WTC11 (cell line): ENCODE results near the gene FOLR1. TPM values are rescaled to one million over a fixed set of nuclear protein-coding genes. Genes with fewer than 3 reads are reported as not detected.

Source experiments
- ATAC-seq: fragments of 200-7000 bp; cut with Tn5 transposase; 2 replicates; pipeline ENCODE4 v1.10.0; 2021; ENCODE audit warnings: mild to moderate bottlenecking, moderate library complexity
- CTCF ChIA-PET: fragments of 300-600 bp; sonication (Branson Sonifier 250); formaldehyde crosslinking; loops from one replicate; lab custom pipeline; 2021; ENCODE audit warnings: antibody characterized with exemption; lab: Charles Lee
- POLR2A ChIA-PET: fragments of 350-600 bp; sonication (Branson Sonifier 250); formaldehyde crosslinking; loops from one replicate; lab custom pipeline; 2021; ENCODE audit warnings: antibody characterized with exemption; lab: Charles Lee
- DNase-seq: peaks from one replicate; pipeline ENCODE4 v3.0.0; 2021; ENCODE audit warnings: low spot score
- H3K27ac Mint-ChIP-seq: 2 replicates; pipeline ENCODE4 v1.8.0; 2021; ENCODE audit warnings: mixed read lengths
- H3K27me3 Mint-ChIP-seq: 2 replicates; pipeline ENCODE4 v1.8.0; 2021; ENCODE audit warnings: low read depth, mild to moderate bottlenecking, moderate library complexity, mixed read lengths
- H3K36me3 Mint-ChIP-seq: 2 replicates; pipeline ENCODE4 v1.8.0; 2021; ENCODE audit warnings: mixed read lengths
- H3K4me1 Mint-ChIP-seq: 2 replicates; pipeline ENCODE4 v1.8.0; 2022; ENCODE audit warnings: mixed read lengths
- H3K4me3 Mint-ChIP-seq: 2 replicates; pipeline ENCODE4 v1.8.0; 2021; ENCODE audit warnings: mild to moderate bottlenecking, moderate library complexity, mixed read lengths
- H3K9me3 Mint-ChIP-seq: 2 replicates; pipeline ENCODE4 v1.8.0; 2021; ENCODE audit warnings: mixed read lengths
- AR ChIP-seq: fragments of 250-450 bp; sonication (Bioruptor Pico); IDR thresholded peaks from 2 replicates; pipeline ENCODE4 v1.9.0; 2021; ENCODE audit warnings: mild to moderate bottlenecking
- CBFB ChIP-seq: sonication (generic); formaldehyde crosslinking; IDR thresholded peaks from 2 replicates; pipeline ENCODE4 v1.8.1; 2022; ENCODE audit warnings: mild to moderate bottlenecking, low read depth, missing genetic modification reagents
- CREB1 ChIP-seq: sonication (generic); formaldehyde crosslinking; IDR thresholded peaks from 2 replicates; pipeline ENCODE4 v1.8.0; 2023; ENCODE audit warnings: mild to moderate bottlenecking, missing genetic modification reagents
- ERG ChIP-seq: fragments of 250-450 bp; sonication (Bioruptor Pico); IDR thresholded peaks from 2 replicates; pipeline ENCODE4 v1.8.0; 2021; ENCODE audit warnings: mild to moderate bottlenecking
- ETV6 ChIP-seq: sonication (generic); formaldehyde crosslinking; IDR thresholded peaks from 2 replicates; pipeline ENCODE4 v1.8.1; 2022; ENCODE audit warnings: mild to moderate bottlenecking, missing genetic modification reagents
- FOXJ3 ChIP-seq: sonication (generic); formaldehyde crosslinking; IDR thresholded peaks from 2 replicates; pipeline ENCODE4 v1.9.0; 2021; ENCODE audit warnings: missing genetic modification reagents, mild to moderate bottlenecking, borderline replicate concordance
- FOXP1 ChIP-seq: sonication (generic); formaldehyde crosslinking; IDR thresholded peaks from 2 replicates; pipeline ENCODE4 v1.8.0; 2022; ENCODE audit warnings: missing genetic modification reagents, mild to moderate bottlenecking, moderate library complexity, borderline replicate concordance
- GTF2I ChIP-seq: fragments of 250-450 bp; sonication (Bioruptor Pico); conservative IDR thresholded peaks from 2 replicates; pipeline ENCODE4 v1.4.0; 2021; ENCODE audit warnings: mild to moderate bottlenecking
- JUN ChIP-seq: sonication (generic); formaldehyde crosslinking; IDR thresholded peaks from 2 replicates; pipeline ENCODE4 v1.8.0; 2023; ENCODE audit warnings: mild to moderate bottlenecking, missing genetic modification reagents
- NR3C1 ChIP-seq: sonication (generic); formaldehyde crosslinking; conservative IDR thresholded peaks from 2 replicates; pipeline ENCODE4 v1.8.1; 2023; ENCODE audit warnings: low read depth, mild to moderate bottlenecking, missing genetic modification reagents
- PREB ChIP-seq: sonication (generic); formaldehyde crosslinking; IDR thresholded peaks from 2 replicates; pipeline ENCODE4 v1.8.1; 2022; ENCODE audit warnings: mild to moderate bottlenecking, missing genetic modification reagents, moderate library complexity, borderline replicate concordance
- RELA ChIP-seq: sonication (generic); formaldehyde crosslinking; IDR thresholded peaks from 2 replicates; pipeline ENCODE4 v1.8.1; 2022; ENCODE audit warnings: missing genetic modification reagents, mild to moderate bottlenecking, borderline replicate concordance
- SOX15 ChIP-seq: fragments of 250-450 bp; sonication (Bioruptor Pico); IDR thresholded peaks from 2 replicates; pipeline ENCODE4 v1.9.0; 2021; ENCODE audit warnings: mild to moderate bottlenecking
- TP53 ChIP-seq: sonication (generic); formaldehyde crosslinking; IDR thresholded peaks from 2 replicates; pipeline ENCODE4 v1.8.1; 2023; ENCODE audit warnings: mild to moderate bottlenecking, missing genetic modification reagents
- USF1 ChIP-seq: sonication (generic); formaldehyde crosslinking; IDR thresholded peaks from 2 replicates; pipeline ENCODE4 v1.8.0; 2022; ENCODE audit warnings: mild to moderate bottlenecking, missing genetic modification reagents
- ZMAT4 ChIP-seq: fragments of 250-450 bp; sonication (Bioruptor Pico); IDR thresholded peaks from 2 replicates; pipeline ENCODE4 v1.9.0; 2021; ENCODE audit warnings: mild to moderate bottlenecking
- ZNF138 ChIP-seq: sonication (generic); formaldehyde crosslinking; conservative IDR thresholded peaks from 2 replicates; pipeline ENCODE4 v1.8.1; 2022; ENCODE audit warnings: mild to moderate bottlenecking, moderate library complexity, missing genetic modification reagents
- ZNF219 ChIP-seq: sonication (generic); formaldehyde crosslinking; IDR thresholded peaks from 2 replicates; pipeline ENCODE4 v1.8.0; 2023; ENCODE audit warnings: missing genetic modification reagents, mild to moderate bottlenecking, borderline replicate concordance
- ZNF512 ChIP-seq: sonication (generic); formaldehyde crosslinking; IDR thresholded peaks from 2 replicates; pipeline ENCODE4 v1.8.1; 2022; ENCODE audit warnings: missing genetic modification reagents, borderline replicate concordance
- ZSCAN18 ChIP-seq: fragments of 250-450 bp; sonication (Bioruptor Pico); IDR thresholded peaks from 2 replicates; pipeline ENCODE4 v2.1.2; 2022; ENCODE audit warnings: mild to moderate bottlenecking, moderate library complexity
- total RNA-seq: library from RNA; stranded (reverse); gene quantifications from 3 replicates; pipeline ENCODE4 v1.2.3, GENCODE V29; 2021

FOLR1 gene
- total RNA-seq, 1 experiment from 2014 or later = 0.35 TPM

GRCh38 chr11:72241291-72241781, 49.4 kb downstream of the FOLR1 start:
- Mint-ChIP-seq H3K9me3 (no peaks in the 10 kb centered on the region), H3K4me1 (peaks cover 41% of the 10 kb centered on the region), H3K27ac (no peak overlapping the region), H3K4me3 (peak overlapping the region; percentile 74; the same call in 1 of the 2 replicates), H3K36me3 (peaks cover 5% of the 10 kb centered on the region; the same call in 1 of the 2 replicates), H3K27me3 (peaks cover 54% of the 10 kb centered on the region)
- ATAC-seq = no peak
- POLR2A ChIA-PET = interaction anchor here (5.7 kb wide), 1 partner anchor 17 kb away, joined by 37 read pairs; the partner anchor contains the start of gene INPPL1
- TF ChIP-seq CREB1 (CRISPR knock-in tag) (no peak), SOX15 (no peak), AR (CRISPR knock-in tag) (no peak), USF1 (CRISPR knock-in tag) (no peak), ERG (CRISPR knock-in tag) (no peak)
- no peak for DNase-seq
- CTCF ChIA-PET = interaction anchor here (0.6 to 7.5 kb wide), 7 partner anchors 19 to 216 kb away, joined by 3 to 89 read pairs (median 4); partner anchors contain the start of gene CLPB

GRCh38 chr11:72242141-72242540, 50.2 kb downstream of the FOLR1 start:
- peaks cover 54% of the 10 kb centered on the region for H3K27me3 Mint-ChIP-seq
- no peak for ATAC-seq
- CTCF ChIA-PET = interaction anchor here (3.1 to 7.5 kb wide), 2 partner anchors 172 to 191 kb away, joined by 18 to 89 read pairs; partner anchors contain the start of gene CLPB
- TF ChIP-seq CBFB (CRISPR knock-in tag) (no peak), GTF2I (CRISPR knock-in tag) (no peak), ZSCAN18 (no peak)
- no peaks in the 10 kb centered on the region for H3K36me3 Mint-ChIP-seq
- peaks cover 41% of the 10 kb centered on the region for H3K4me1 Mint-ChIP-seq
- H3K4me3 Mint-ChIP-seq = 0 out of 2 replicates have a peak overlapping the region, but pooled peaks have one; percentile 7
- no peak for DNase-seq
- H3K27ac Mint-ChIP-seq = no peak overlapping the region
- POLR2A ChIA-PET = no interaction called here
- H3K9me3 Mint-ChIP-seq = no peaks in the 10 kb centered on the region

GRCh38 chr11:72243173-72244059, 51.5 kb downstream of the FOLR1 start:
- ChIA-PET POLR2A (no interaction called here), CTCF (interaction anchor here (1.0 to 7.5 kb wide), 6 partner anchors 20 to 228 kb away, joined by 3 to 89 read pairs (median 6); partner anchors contain the start of gene CLPB)
- H3K36me3 Mint-ChIP-seq = no peaks in the 10 kb centered on the region
- peaks cover 39% of the 10 kb centered on the region for H3K4me1 Mint-ChIP-seq
- no peak for ATAC-seq
- peak overlapping the region; percentile 74 for H3K4me3 Mint-ChIP-seq
- DNase-seq = peak; percentile 49
- H3K27ac Mint-ChIP-seq = no peak overlapping the region
- H3K27me3 Mint-ChIP-seq = peaks cover 51% of the 10 kb centered on the region
- no peaks in the 10 kb centered on the region for H3K9me3 Mint-ChIP-seq
- TF ChIP-seq RELA (no peak), FOXP1 (CRISPR knock-in tag) (no peak), PREB (no peak), ZMAT4 (no peak), ZNF512 (no peak), NR3C1 (CRISPR knock-in tag) (no peak), JUN (CRISPR knock-in tag) (no peak), FOXJ3 (no peak), ZNF138 (CRISPR knock-in tag) (no peak), TP53 (CRISPR knock-in tag) (no peak), ZNF219 (no peak), ETV6 (CRISPR knock-in tag) (no peak)
